GM10248 (cell line): ENCODE measurements around the gene PLIN4.

Experiments used
- CTCF ChIA-PET: fragments of 300-600 bp; sonication (Branson Sonifier 250); formaldehyde crosslinking; extraction: SDS; loops from one replicate; lab custom pipeline; 2021; ENCODE audit warnings: antibody characterized with exemption; lab: Yijun Ruan, JAX
- POLR2A ChIA-PET: fragments of 350-650 bp; sonication (Branson Sonifier 250); formaldehyde crosslinking; extraction: SDS; loops from one replicate; lab custom pipeline; 2020; ENCODE audit warnings: antibody characterized with exemption; lab: Yijun Ruan, JAX
- DNase-seq: peaks from one replicate; pipeline ENCODE4 v3.0.0; 2012; ENCODE audit errors: extremely low spot score
- TF ChIP-seq, protein P1 (sequence below): IDR thresholded peaks from 2 replicates; pipeline ENCODE4 v1.5.1; 2012; ENCODE audit warnings: mild to moderate bottlenecking, low read depth; ENCODE audit errors: extremely low read depth, missing control alignments, control extremely low read depth

The PLIN4 gene

GRCh38 chr19:4474514-4475022 lies 43.7 kb downstream of the PLIN4 start:
- TF ChIP-seq, protein P1, sequence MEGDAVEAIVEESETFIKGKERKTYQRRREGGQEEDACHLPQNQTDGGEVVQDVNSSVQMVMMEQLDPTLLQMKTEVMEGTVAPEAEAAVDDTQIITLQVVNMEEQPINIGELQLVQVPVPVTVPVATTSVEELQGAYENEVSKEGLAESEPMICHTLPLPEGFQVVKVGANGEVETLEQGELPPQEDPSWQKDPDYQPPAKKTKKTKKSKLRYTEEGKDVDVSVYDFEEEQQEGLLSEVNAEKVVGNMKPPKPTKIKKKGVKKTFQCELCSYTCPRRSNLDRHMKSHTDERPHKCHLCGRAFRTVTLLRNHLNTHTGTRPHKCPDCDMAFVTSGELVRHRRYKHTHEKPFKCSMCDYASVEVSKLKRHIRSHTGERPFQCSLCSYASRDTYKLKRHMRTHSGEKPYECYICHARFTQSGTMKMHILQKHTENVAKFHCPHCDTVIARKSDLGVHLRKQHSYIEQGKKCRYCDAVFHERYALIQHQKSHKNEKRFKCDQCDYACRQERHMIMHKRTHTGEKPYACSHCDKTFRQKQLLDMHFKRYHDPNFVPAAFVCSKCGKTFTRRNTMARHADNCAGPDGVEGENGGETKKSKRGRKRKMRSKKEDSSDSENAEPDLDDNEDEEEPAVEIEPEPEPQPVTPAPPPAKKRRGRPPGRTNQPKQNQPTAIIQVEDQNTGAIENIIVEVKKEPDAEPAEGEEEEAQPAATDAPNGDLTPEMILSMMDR: no peak
- peak; percentile 86 for DNase-seq
- POLR2A ChIA-PET: interaction anchor here (0.5 kb wide), 1 partner anchor 94 kb away, joined by 4 read pairs; no protein-coding TSS in a partner anchor
- CTCF ChIA-PET: interaction anchor here (0.8 to 1.0 kb wide), 3 partner anchors 10 to 74 kb away, joined by 3 read pairs; partner anchors contain the start of gene SH3GL1

DNA sequence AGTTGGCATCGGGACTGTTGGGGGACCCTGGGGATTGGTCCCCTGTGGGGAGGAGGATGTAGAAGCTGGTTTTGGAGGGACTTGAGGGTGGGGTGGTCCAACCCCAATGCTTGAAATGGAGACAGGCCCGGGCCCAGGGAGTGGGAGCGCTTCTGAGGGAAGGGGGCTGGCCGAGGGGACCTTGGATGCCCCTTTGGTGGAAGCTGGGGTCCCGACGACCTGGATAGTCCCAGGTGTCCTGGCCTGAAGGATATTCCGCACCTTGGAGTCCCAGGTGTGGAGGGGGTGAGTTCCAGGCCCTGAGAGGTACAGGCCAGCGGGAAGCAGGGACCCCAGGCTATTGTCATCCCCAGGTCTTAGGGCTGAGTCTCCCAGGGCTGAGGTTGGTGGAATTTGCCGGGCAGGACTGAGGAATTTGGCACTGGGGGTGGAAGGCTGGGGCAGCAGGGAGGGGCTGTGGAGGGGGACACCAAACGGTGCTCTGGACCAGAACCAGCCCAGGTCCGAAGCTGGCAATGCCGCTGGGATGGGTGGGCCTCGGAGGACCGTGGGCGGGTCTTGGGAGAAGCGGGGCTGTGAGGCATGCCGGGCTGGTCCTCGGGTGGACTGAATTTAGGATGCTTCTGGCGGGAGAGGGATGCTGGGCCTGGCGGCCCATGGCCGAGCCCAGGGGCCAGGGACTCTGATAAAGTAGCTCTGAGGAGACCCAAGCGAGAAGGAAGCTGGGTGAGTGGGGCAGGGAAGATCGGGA lies 44.3 kb downstream of the PLIN4 start:
- CTCF ChIA-PET: interaction anchor here (0.9 to 1.0 kb wide), 2 partner anchors 9 to 74 kb away, joined by 3 read pairs; partner anchors contain the start of gene SH3GL1
- DNase-seq: no peak
- TF ChIP-seq, protein P1: no peak
- POLR2A ChIA-PET: interaction anchor here (0.5 kb wide), 1 partner anchor 93 kb away, joined by 4 read pairs; no protein-coding TSS in a partner anchor

- DNase-seq: no peak
- ChIA-PET POLR2A (no interaction called here), CTCF (no interaction called here)
- TF ChIP-seq, protein P1: no peak
Observed at GRCh38 chr19:4473011-4473762, 45.1 kb downstream of the PLIN4 start.

- POLR2A ChIA-PET: no interaction called here
- CTCF ChIA-PET: interaction anchor here (0.9 to 1.3 kb wide), 4 partner anchors 70 to 261 kb away, joined by 3 to 10 read pairs (median 4); partner anchors contain the start of genes CHAF1A and SH3GL1
- no peak for DNase-seq
- TF ChIP-seq, protein P1: no peak
Observed at GRCh38 chr19:4472174-4472974, 45.9 kb downstream of the PLIN4 start, which contains the start of gene HDGFL2. Gene HDGFL2 (plus strand): TSS chr19:4472297. CDS start chr19:4472351, 54 bp downstream.

GRCh38 chr19:4471403-4472173 lies 46.7 kb downstream of the PLIN4 start:
- ChIA-PET CTCF (interaction anchor here (0.7 to 1.7 kb wide), 13 partner anchors 11 to 1521 kb away, joined by 3 to 10 read pairs (median 3); partner anchors contain the start of genes CHAF1A, FEM1A, PLIN5 and SH3GL1), POLR2A (interaction anchor here (0.5 to 1.5 kb wide), 5 partner anchors 10 to 162 kb away, joined by 3 to 6 read pairs (median 4); partner anchors contain the start of gene CHAF1A)
- peak; percentile 98 for DNase-seq
- TF ChIP-seq, protein P1: no peak
